Testis (tissue), 3 donors: ENCODE results near the gene FOXE1. TPM values are rescaled to one million over a fixed set of nuclear protein-coding genes. Genes with fewer than 3 reads are reported as not detected.

ENCODE experiments used
- DNase-seq: peaks from one replicate; pipeline ENCODE4 v3.0.0-alpha.2; 2019
- H3K27ac ChIP-seq, 2 donors: fragments of 200-600 bp; sonication (generic); one replicate each; pipeline ENCODE4 v1.5.1; 2019
- H3K27me3 ChIP-seq: fragments of 200-600 bp; sonication (generic); one replicate; pipeline ENCODE4 v1.5.1; 2019
- H3K36me3 ChIP-seq: fragments of 200-600 bp; sonication (generic); one replicate; pipeline ENCODE4 v1.5.1; 2017; ENCODE audit warnings: low read depth; ENCODE audit errors: missing control alignments
- H3K4me1 ChIP-seq: fragments of 200-600 bp; sonication (generic); one replicate; pipeline ENCODE4 v1.5.1; 2019
- H3K4me3 ChIP-seq, 2 donors: fragments of 200-600 bp; sonication (generic); one replicate each; pipeline ENCODE4 v1.5.1; 2017 to 2019
- H3K9me3 ChIP-seq: fragments of 200-600 bp; sonication (generic); one replicate; pipeline ENCODE4 v1.5.1; 2017
- POLR2A ChIP-seq: fragments of 450-650 bp; IDR thresholded peaks from one replicate; pipeline ENCODE4 v1.6.1; 2017; ENCODE audit warnings: antibody characterized with exemption, mild to moderate bottlenecking, moderate library complexity
- WGBS, 2 donors: methylation state at CpG; one replicate each; pipeline ENCODE4 v1.1.5; 2018; 5-methylcytosine and 5-hydroxymethylcytosine counted together
- intact Hi-C: fragments of 100-400 bp; cut with DNase I; formaldehyde crosslinking; loops from one replicate; pipeline ENCODE4 v1.15.1; 2023; ENCODE audit warnings: low total_unique reads
- polyA plus RNA-seq: library from polyadenylated mRNA; stranded (reverse); fragments of 350-450 nt; fragmentation: Illumina TruSeq; extraction: RNeasy Lipid Tissue Mini Kit (QIAGEN cat#74804); gene quantifications from one replicate; pipeline ENCODE4 v1.2.3, GENCODE V29; 2014; ENCODE audit warnings: low read depth, low replicate concordance; ENCODE audit not compliant: insufficient read depth
- total RNA-seq, 2 donors: library from RNA; depleted of rRNA; stranded (reverse); fragments of >200 nt; gene quantifications; one replicate each; pipeline ENCODE4 v1.2.3, GENCODE V29; 2016
- TF ChIP-seq, protein P1 (sequence below), 3 experiments: fragments of 450-650 bp in 2 of 3; fragments of 200-600 bp in 1 of 3; sonication (generic) in 1 of 3; IDR thresholded peaks; one replicate each; pipeline ENCODE4 v1.5.1; 2016 to 2019; ENCODE audit warnings: antibody characterized with exemption in 3 of 3, mild to moderate bottlenecking in 2 of 3, moderate library complexity in 1 of 3

The FOXE1 gene
- total and polyA plus RNA-seq, 3 donors from 2014 or later: 0.62 to 1.9 (median 1.1) TPM

DNA sequence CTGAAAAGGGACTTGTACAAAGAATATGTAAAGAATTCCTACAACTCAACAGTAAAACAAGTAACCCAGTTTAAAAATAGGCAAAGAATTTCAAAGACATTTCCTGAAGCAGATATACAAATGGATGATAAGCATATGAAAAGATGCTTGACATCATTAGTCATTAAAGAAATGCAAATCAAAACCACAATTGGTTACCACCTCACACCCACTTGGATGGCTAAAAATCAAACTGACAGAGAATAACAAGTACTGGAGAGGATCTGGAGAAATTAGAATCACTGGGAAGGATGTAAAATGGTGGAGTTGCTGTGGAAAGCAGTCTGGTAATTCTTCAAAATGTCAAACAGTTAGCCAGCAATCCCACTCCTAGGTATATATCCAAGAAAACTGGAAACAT lies 12.5 kb upstream of the FOXE1 start:
- Histone ChIP-seq H3K4me3 (no peak overlapping the region), H3K27me3 (no peaks in the 10 kb centered on the region), H3K36me3 (no peaks in the 10 kb centered on the region), H3K27ac (no peak overlapping the region), H3K4me1 (no peaks in the 10 kb centered on the region), H3K9me3 (no peaks in the 10 kb centered on the region)
- TF ChIP-seq, protein P1, sequence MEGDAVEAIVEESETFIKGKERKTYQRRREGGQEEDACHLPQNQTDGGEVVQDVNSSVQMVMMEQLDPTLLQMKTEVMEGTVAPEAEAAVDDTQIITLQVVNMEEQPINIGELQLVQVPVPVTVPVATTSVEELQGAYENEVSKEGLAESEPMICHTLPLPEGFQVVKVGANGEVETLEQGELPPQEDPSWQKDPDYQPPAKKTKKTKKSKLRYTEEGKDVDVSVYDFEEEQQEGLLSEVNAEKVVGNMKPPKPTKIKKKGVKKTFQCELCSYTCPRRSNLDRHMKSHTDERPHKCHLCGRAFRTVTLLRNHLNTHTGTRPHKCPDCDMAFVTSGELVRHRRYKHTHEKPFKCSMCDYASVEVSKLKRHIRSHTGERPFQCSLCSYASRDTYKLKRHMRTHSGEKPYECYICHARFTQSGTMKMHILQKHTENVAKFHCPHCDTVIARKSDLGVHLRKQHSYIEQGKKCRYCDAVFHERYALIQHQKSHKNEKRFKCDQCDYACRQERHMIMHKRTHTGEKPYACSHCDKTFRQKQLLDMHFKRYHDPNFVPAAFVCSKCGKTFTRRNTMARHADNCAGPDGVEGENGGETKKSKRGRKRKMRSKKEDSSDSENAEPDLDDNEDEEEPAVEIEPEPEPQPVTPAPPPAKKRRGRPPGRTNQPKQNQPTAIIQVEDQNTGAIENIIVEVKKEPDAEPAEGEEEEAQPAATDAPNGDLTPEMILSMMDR (IDR thresholded peaks at IDR 0.05): no peak
- DNase-seq: no peak
- intact Hi-C loops: no loop called here

DNA sequence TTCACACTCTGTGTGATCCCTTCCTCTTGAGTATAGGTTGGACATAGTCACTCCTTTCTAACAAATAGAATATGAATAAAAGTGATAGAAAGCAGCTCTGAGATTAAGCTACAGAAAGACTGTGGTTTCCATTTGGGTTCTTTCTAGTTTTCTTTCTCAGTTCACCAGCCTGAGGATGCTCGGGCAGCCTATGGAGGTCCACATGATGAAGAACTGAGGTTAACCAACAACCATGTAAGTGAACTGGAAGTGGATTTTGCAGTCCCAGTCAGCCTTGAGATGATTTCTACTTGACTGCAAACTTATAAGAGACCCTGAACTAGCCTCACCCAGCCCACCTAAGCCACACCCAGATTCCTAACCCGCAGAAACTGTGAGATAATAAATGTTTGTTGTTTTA lies 10.1 kb upstream of the FOXE1 start:
- no peak for DNase-seq
- Histone ChIP-seq H3K9me3 (no peaks in the 10 kb centered on the region), H3K4me3 (no peak overlapping the region), H3K36me3 (no peaks in the 10 kb centered on the region), H3K27me3 (no peaks in the 10 kb centered on the region), H3K4me1 (no peaks in the 10 kb centered on the region), H3K27ac (no peak overlapping the region)
- intact Hi-C loops: no loop called here
- no peak for TF ChIP-seq POLR2A
- TF ChIP-seq, protein P1 (IDR thresholded peaks at IDR 0.05): no peak
- WGBS, 2 donors: 70 to 77% methylated on average over 2 of the region's 2 CpGs

DNA sequence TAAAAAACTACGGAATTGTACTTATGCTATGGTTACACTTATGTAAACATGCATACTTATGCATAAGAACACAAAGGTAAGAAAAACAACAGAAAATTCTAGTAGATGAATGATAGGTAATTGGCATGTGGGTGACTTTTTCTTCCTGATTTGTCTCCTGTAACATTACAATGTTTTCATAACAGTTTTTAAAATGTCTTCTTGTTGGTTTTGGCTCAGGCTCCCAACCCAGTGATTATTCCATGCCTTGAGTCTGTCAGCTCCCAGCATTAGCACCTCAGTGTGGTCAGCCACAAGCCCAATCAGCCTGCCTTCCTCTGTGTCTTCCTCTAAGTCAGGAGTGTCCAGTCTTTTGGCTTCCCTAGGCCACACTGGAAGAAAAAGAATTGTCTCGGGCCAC lies 7.9 kb upstream of the FOXE1 start:
- Histone ChIP-seq H3K4me1 (peaks cover 7% of the 10 kb centered on the region), H3K27me3 (no peaks in the 10 kb centered on the region), H3K4me3 (no peak overlapping the region), H3K9me3 (no peaks in the 10 kb centered on the region), H3K27ac (no peak overlapping the region), H3K36me3 (no peaks in the 10 kb centered on the region)
- DNase-seq: no peak
- 66 to 71% methylated on average over 2 of the region's 2 CpGs for WGBS, 2 donors
- TF ChIP-seq POLR2A: no peak
- TF ChIP-seq, protein P1 (IDR thresholded peaks at IDR 0.05): no peak
- intact Hi-C loops: no loop called here

DNA sequence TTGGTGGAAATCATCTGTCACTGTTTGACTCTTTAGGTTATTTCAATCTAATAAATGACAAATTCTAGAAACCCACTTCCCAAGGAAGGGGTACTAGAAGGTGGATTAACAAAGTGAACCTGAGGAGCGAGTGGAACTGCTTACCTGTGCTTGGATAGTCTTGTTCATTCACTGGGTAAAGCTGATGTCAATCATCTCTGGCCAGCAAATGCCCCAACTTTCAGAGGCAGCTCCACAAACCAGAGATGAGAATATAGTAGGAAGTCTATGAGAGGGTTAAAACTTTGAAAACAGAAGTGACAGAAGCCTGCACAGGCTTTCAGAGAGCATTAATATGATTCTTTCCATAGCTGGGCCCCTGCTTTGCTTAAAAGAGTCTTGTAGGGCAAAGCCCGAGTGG lies 7.3 kb upstream of the FOXE1 start:
- H3K27me3 ChIP-seq: no peaks in the 10 kb centered on the region
- WGBS, 2 donors: 81 to 88% methylated on average over 2 of the region's 2 CpGs

DNA sequence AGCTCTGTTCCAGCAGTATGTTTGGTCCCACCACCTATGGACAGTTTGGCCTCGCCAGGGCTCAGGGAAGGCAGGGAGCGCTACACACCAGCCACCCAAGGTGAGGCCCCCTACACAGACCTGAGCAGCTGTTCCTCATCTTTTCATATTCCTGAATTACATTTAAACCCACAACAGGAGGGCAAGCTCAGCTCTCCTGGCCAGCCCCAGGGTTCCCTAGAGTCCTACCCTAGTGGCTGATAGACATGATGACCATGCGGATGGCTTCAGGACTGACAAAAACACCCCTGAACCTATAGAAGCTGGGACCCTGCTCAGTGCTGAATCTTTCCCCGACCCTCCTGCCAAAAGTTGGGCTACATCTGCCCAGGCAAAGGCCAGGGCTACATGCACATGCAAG lies 6.7 kb upstream of the FOXE1 start:
- Histone ChIP-seq H3K4me1 (peaks cover 7% of the 10 kb centered on the region), H3K9me3 (no peaks in the 10 kb centered on the region), H3K27ac (no peak overlapping the region), H3K4me3 (no peak overlapping the region), H3K36me3 (no peaks in the 10 kb centered on the region), H3K27me3 (no peaks in the 10 kb centered on the region)
- intact Hi-C loops: no loop called here
- no peak for DNase-seq
- TF ChIP-seq POLR2A: no peak
- TF ChIP-seq, protein P1 (IDR thresholded peaks at IDR 0.05): no peak
- WGBS, 2 donors: 59 to 67% methylated on average over 4 of the region's 4 CpGs

More for the DNA sequence above, 7.3 kb upstream of the FOXE1 start:
- H3K9me3 ChIP-seq: no peaks in the 10 kb centered on the region
- intact Hi-C loops: no loop called here
- H3K36me3 ChIP-seq: no peaks in the 10 kb centered on the region
- no peak overlapping the region for H3K27ac ChIP-seq
- H3K4me1 ChIP-seq: peaks cover 7% of the 10 kb centered on the region
- DNase-seq: no peak
- no peak overlapping the region for H3K4me3 ChIP-seq
- TF ChIP-seq, protein P1 (IDR thresholded peaks at IDR 0.05): no peak
- TF ChIP-seq POLR2A: no peak
